WTC11 (cell line): ENCODE measurements around the gene HOXC5. TPM values are rescaled to one million over a fixed set of nuclear protein-coding genes. Genes with fewer than 3 reads are reported as not detected.

Source experiments
- ATAC-seq: fragments of 200-7000 bp; cut with Tn5 transposase; 2 replicates; pipeline ENCODE4 v1.10.0; 2021; ENCODE audit warnings: mild to moderate bottlenecking, moderate library complexity
- CTCF ChIA-PET: fragments of 300-600 bp; sonication (Branson Sonifier 250); formaldehyde crosslinking; loops from one replicate; lab custom pipeline; 2021; ENCODE audit warnings: antibody characterized with exemption; lab: Charles Lee
- POLR2A ChIA-PET: fragments of 350-600 bp; sonication (Branson Sonifier 250); formaldehyde crosslinking; loops from one replicate; lab custom pipeline; 2021; ENCODE audit warnings: antibody characterized with exemption; lab: Charles Lee
- DNase-seq: peaks from one replicate; pipeline ENCODE4 v3.0.0; 2021; ENCODE audit warnings: low spot score
- H3K27ac Mint-ChIP-seq: 2 replicates; pipeline ENCODE4 v1.8.0; 2021; ENCODE audit warnings: mixed read lengths
- H3K27me3 Mint-ChIP-seq: 2 replicates; pipeline ENCODE4 v1.8.0; 2021; ENCODE audit warnings: low read depth, mild to moderate bottlenecking, moderate library complexity, mixed read lengths
- H3K36me3 Mint-ChIP-seq: 2 replicates; pipeline ENCODE4 v1.8.0; 2021; ENCODE audit warnings: mixed read lengths
- H3K4me1 Mint-ChIP-seq: 2 replicates; pipeline ENCODE4 v1.8.0; 2022; ENCODE audit warnings: mixed read lengths
- H3K4me3 Mint-ChIP-seq: 2 replicates; pipeline ENCODE4 v1.8.0; 2021; ENCODE audit warnings: mild to moderate bottlenecking, moderate library complexity, mixed read lengths
- H3K9me3 Mint-ChIP-seq: 2 replicates; pipeline ENCODE4 v1.8.0; 2021; ENCODE audit warnings: mixed read lengths
- ATF2 ChIP-seq: sonication (generic); formaldehyde crosslinking; IDR thresholded peaks from 2 replicates; pipeline ENCODE4 v1.8.1; 2022; ENCODE audit warnings: low read depth, missing genetic modification reagents, borderline replicate concordance
- ATF6 ChIP-seq: sonication (generic); formaldehyde crosslinking; IDR thresholded peaks from 2 replicates; pipeline ENCODE4 v1.8.1; 2023; ENCODE audit warnings: mild to moderate bottlenecking, missing genetic modification reagents
- FOXK1 ChIP-seq: sonication (generic); formaldehyde crosslinking; IDR thresholded peaks from 2 replicates; pipeline ENCODE4 v1.8.0; 2022; ENCODE audit warnings: mild to moderate bottlenecking, moderate library complexity, missing genetic modification reagents
- FOXP4 ChIP-seq: sonication (generic); formaldehyde crosslinking; IDR thresholded peaks from 2 replicates; pipeline ENCODE4 v1.8.0; 2022; ENCODE audit warnings: mild to moderate bottlenecking, missing genetic modification reagents
- GABPB1 ChIP-seq: sonication (generic); formaldehyde crosslinking; IDR thresholded peaks from 2 replicates; pipeline ENCODE4 v1.8.1; 2023; ENCODE audit warnings: mild to moderate bottlenecking, missing genetic modification reagents
- NFATC4 ChIP-seq: fragments of 250-450 bp; sonication (Bioruptor Pico); IDR thresholded peaks from 2 replicates; pipeline ENCODE4 v1.9.0; 2021; ENCODE audit warnings: mild to moderate bottlenecking
- NR2C2 ChIP-seq: sonication (generic); formaldehyde crosslinking; IDR thresholded peaks from 2 replicates; pipeline ENCODE4 v1.8.0; 2022; ENCODE audit warnings: mild to moderate bottlenecking, missing genetic modification reagents
- NR3C1 ChIP-seq: sonication (generic); formaldehyde crosslinking; conservative IDR thresholded peaks from 2 replicates; pipeline ENCODE4 v1.8.1; 2023; ENCODE audit warnings: low read depth, mild to moderate bottlenecking, missing genetic modification reagents
- PRDM15 ChIP-seq: sonication (generic); formaldehyde crosslinking; IDR thresholded peaks from 2 replicates; pipeline ENCODE4 v1.8.0; 2022; ENCODE audit warnings: missing genetic modification reagents
- SMAD3 ChIP-seq: sonication (generic); formaldehyde crosslinking; IDR thresholded peaks from 2 replicates; pipeline ENCODE4 v1.8.0; 2022; ENCODE audit warnings: missing genetic modification reagents, mild to moderate bottlenecking, borderline replicate concordance
- SMAD4 ChIP-seq: sonication (generic); formaldehyde crosslinking; IDR thresholded peaks from 2 replicates; pipeline ENCODE4 v1.8.0; 2022; ENCODE audit warnings: mild to moderate bottlenecking, missing genetic modification reagents
- SOX15 ChIP-seq: fragments of 250-450 bp; sonication (Bioruptor Pico); IDR thresholded peaks from 2 replicates; pipeline ENCODE4 v1.9.0; 2021; ENCODE audit warnings: mild to moderate bottlenecking
- SP1 ChIP-seq: sonication (generic); formaldehyde crosslinking; conservative IDR thresholded peaks from 2 replicates; pipeline ENCODE4 v1.8.1; 2022; ENCODE audit warnings: missing genetic modification reagents
- TEAD1 ChIP-seq: sonication (generic); formaldehyde crosslinking; IDR thresholded peaks from 2 replicates; pipeline ENCODE4 v1.8.0; 2022; ENCODE audit warnings: mild to moderate bottlenecking, missing genetic modification reagents
- TEAD4 ChIP-seq: sonication (generic); formaldehyde crosslinking; IDR thresholded peaks from 2 replicates; pipeline ENCODE4 v1.8.0; 2022; ENCODE audit warnings: mild to moderate bottlenecking, missing genetic modification reagents
- ZBTB21 ChIP-seq: sonication (generic); formaldehyde crosslinking; IDR thresholded peaks from 2 replicates; pipeline ENCODE4 v1.8.1; 2023; ENCODE audit warnings: mild to moderate bottlenecking, missing genetic modification reagents, borderline replicate concordance
- ZBTB43 ChIP-seq: sonication (generic); formaldehyde crosslinking; IDR thresholded peaks from 2 replicates; pipeline ENCODE4 v1.8.1; 2023; ENCODE audit warnings: mild to moderate bottlenecking, missing genetic modification reagents
- ZNF396 ChIP-seq: fragments of 250-450 bp; sonication (Bioruptor Pico); IDR thresholded peaks from 2 replicates; pipeline ENCODE4 v1.8.0; 2021; ENCODE audit warnings: mild to moderate bottlenecking, moderate library complexity, borderline replicate concordance
- ZNF425 ChIP-seq: fragments of 250-450 bp; sonication (Bioruptor Pico); conservative IDR thresholded peaks from 2 replicates; pipeline ENCODE4 v1.9.0; 2021; ENCODE audit warnings: mild to moderate bottlenecking
- ZNF512 ChIP-seq: sonication (generic); formaldehyde crosslinking; IDR thresholded peaks from 2 replicates; pipeline ENCODE4 v1.8.1; 2022; ENCODE audit warnings: missing genetic modification reagents, borderline replicate concordance
- ZSCAN18 ChIP-seq: fragments of 250-450 bp; sonication (Bioruptor Pico); IDR thresholded peaks from 2 replicates; pipeline ENCODE4 v2.1.2; 2022; ENCODE audit warnings: mild to moderate bottlenecking, moderate library complexity
- total RNA-seq: library from RNA; stranded (reverse); gene quantifications from 3 replicates; pipeline ENCODE4 v1.2.3, GENCODE V29; 2021

Gene HOXC5
- total RNA-seq, 1 experiment from 2014 or later: not detected

GRCh38 chr12:54074308-54074707 lies 41.5 kb downstream of the HOXC5 start (continued):
- no peak for TF ChIP-seq PRDM15 (CRISPR knock-in tag)
- no peak for TF ChIP-seq GABPB1 (CRISPR knock-in tag)
- no peak for TF ChIP-seq ZBTB21 (CRISPR knock-in tag)
- no peak for TF ChIP-seq SMAD4

GRCh38 chr12:54075409-54075808 lies 42.6 kb downstream of the HOXC5 start:
- no peak for DNase-seq
- H3K27me3 Mint-ChIP-seq: peaks cover 87% of the 10 kb centered on the region
- peak; percentile 27 for ATAC-seq
- no peak for TF ChIP-seq SMAD3
- TF ChIP-seq ZSCAN18 (CRISPR knock-in tag): no peak
- TF ChIP-seq ZNF512 (CRISPR knock-in tag): no peak
- no peak for TF ChIP-seq FOXK1
- no peak for TF ChIP-seq SOX15 (CRISPR knock-in tag)
- TF ChIP-seq TEAD1 (CRISPR knock-in tag): no peak
- no peak for TF ChIP-seq ZBTB43 (CRISPR knock-in tag)
- TF ChIP-seq NR3C1: no peak
- TF ChIP-seq ATF6 (CRISPR knock-in tag): no peak
- no peak for TF ChIP-seq TEAD4 (CRISPR knock-in tag)
- no peak for TF ChIP-seq NFATC4 (CRISPR knock-in tag)
- TF ChIP-seq FOXP4: no peak
- no peak for TF ChIP-seq NR2C2 (CRISPR knock-in tag)
- no peak for TF ChIP-seq ATF2 (CRISPR knock-in tag)
- TF ChIP-seq ZNF396 (CRISPR knock-in tag): no peak
- TF ChIP-seq ZNF425 (CRISPR knock-in tag): no peak
- TF ChIP-seq SP1 (CRISPR knock-in tag): no peak

More at GRCh38 chr12:54075409-54075808, 42.6 kb downstream of the HOXC5 start:
- Mint-ChIP-seq H3K9me3 (no peaks in the 10 kb centered on the region), H3K4me3 (peak overlapping the region; percentile 40; the same call in 1 of the 2 replicates), H3K4me1 (peaks cover 55% of the 10 kb centered on the region), H3K36me3 (no peaks in the 10 kb centered on the region), H3K27ac (peak overlapping the region; percentile 72)
- ChIA-PET CTCF (interaction anchor here (0.6 to 2.4 kb wide), 7 partner anchors 12 to 609 kb away, joined by 3 to 16 read pairs (median 6); partner anchors contain the start of genes COPZ1 and HOXC5), POLR2A (interaction anchor here (0.6 to 1.1 kb wide), 5 partner anchors 10 to 134 kb away, joined by 3 to 10 read pairs (median 3); partner anchors contain the start of gene HOXC4)
